NCI-H1694 (cell line): ENCODE measurements around the gene OR10H5.

Source experiments
- DNase-seq: peaks from one replicate; lab custom pipeline; 2025; lab: John Stamatoyannopoulos, UW

OR10H5 gene

GRCh38 chr19:15846923-15847322, 59.5 kb downstream of the OR10H5 start:
- no peak for DNase-seq

GRCh38 chr19:15850385-15850784, 62.9 kb downstream of the OR10H5 start:
- no peak for DNase-seq
